Stomach (tissue), 4 donors: ENCODE measurements around the gene TSPAN11.

Experiments used
- POLR2A ChIP-seq, 4 donors: fragments of 450-650 bp; IDR thresholded peaks; one replicate each; pipeline ENCODE4 v1.6.1; 2016; ENCODE audit warnings: antibody characterized with exemption in 4 of 4, control low read depth in 2 of 4, mild to moderate bottlenecking in 1 of 4, moderate library complexity in 1 of 4
- POLR2AphosphoS5 ChIP-seq, 3 donors: sonication (generic); formaldehyde crosslinking; IDR thresholded peaks; one replicate each; pipeline ENCODE4 v1.6.1; 2016; ENCODE audit warnings: antibody characterized with exemption in 3 of 3
- TF ChIP-seq, protein P1 (sequence below), 7 experiments: fragments of 450-650 bp in 4 of 7; fragments of 200-600 bp in 3 of 7; sonication (generic) in 3 of 7; IDR thresholded peaks; one replicate each; pipeline ENCODE4 v1.5.1; 2016 to 2019; ENCODE audit warnings: antibody characterized with exemption in 7 of 7, control low read depth in 2 of 7, mild to moderate bottlenecking in 1 of 7

DNA sequence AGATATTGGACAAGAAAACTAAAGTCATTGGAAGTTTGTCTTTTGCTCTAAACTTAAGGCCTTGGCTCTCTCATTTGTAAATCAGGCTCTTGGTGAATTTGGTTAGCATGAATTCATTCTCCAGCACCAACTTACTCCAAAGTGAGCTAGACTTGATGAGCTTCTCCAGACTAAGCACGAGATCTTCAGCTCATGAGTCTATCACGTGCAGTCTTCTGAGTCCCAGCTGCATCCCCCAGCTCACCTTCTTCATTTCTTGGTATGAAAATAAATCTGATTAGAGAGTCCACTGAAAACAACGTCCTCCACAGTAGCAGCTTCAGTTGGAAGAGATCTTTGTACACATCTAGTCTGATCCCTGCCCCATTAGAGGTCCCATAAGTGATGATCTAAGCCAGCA, 94.6 kb downstream of the TSPAN11 start:
- TF ChIP-seq, protein P1, sequence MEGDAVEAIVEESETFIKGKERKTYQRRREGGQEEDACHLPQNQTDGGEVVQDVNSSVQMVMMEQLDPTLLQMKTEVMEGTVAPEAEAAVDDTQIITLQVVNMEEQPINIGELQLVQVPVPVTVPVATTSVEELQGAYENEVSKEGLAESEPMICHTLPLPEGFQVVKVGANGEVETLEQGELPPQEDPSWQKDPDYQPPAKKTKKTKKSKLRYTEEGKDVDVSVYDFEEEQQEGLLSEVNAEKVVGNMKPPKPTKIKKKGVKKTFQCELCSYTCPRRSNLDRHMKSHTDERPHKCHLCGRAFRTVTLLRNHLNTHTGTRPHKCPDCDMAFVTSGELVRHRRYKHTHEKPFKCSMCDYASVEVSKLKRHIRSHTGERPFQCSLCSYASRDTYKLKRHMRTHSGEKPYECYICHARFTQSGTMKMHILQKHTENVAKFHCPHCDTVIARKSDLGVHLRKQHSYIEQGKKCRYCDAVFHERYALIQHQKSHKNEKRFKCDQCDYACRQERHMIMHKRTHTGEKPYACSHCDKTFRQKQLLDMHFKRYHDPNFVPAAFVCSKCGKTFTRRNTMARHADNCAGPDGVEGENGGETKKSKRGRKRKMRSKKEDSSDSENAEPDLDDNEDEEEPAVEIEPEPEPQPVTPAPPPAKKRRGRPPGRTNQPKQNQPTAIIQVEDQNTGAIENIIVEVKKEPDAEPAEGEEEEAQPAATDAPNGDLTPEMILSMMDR (IDR thresholded peaks at IDR 0.05) = no peak
- TF ChIP-seq POLR2A (IDR thresholded peaks at IDR 0.05) = no peak
- TF ChIP-seq POLR2AphosphoS5 (IDR thresholded peaks at IDR 0.05) = no peak
